ENCODE measurements around the gene PRKCA. TPM values are rescaled to one million over a fixed set of nuclear protein-coding genes. Genes with fewer than 3 reads are reported as not detected.

Gene PRKCA
- total and polyA plus RNA-seq, 10 of the 15 experiments (the other 5 are each of a cell fraction or from before 2014, with no cell fraction given) = 0.11 to 14.6 (median 0.72) TPM

DNA sequence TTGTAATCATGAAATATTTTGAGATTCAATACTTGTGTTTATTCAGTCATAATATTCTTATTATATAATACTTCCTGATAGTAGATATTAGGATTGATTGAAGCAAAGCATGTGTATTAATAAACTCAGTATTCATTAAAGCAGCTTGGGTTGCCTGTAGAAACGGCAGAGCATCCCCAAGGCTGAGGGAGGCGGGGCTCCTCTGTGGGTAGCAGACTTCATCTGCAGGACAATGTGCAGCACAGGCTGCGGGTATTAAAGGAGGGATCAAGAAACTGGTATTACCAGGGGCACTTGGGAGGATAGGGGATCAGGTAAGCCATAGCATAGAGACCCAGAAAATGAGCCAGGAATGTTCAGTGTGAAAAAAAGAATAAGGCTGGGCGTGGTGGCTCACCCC is 213.6 kb downstream of the PRKCA start (continued):
- TF ChIP-seq PAX5 (IDR thresholded peaks at IDR 0.05; ENCODE audit: borderline replicate concordance, low read depth, low read length) (no peak), SMC3 (IDR thresholded peaks at IDR 0.05; ENCODE audit: borderline replicate concordance, low read length) (no peak), SP1 (IDR thresholded peaks at IDR 0.05; ENCODE audit: low read depth, low read length) (no peak)

GRCh38 chr17:66517336-66518009 is 215.1 kb downstream of the PRKCA start:
- 23% methylated on average over 9 of the region's 9 CpGs for WGBS (ENCODE audit: insufficient coverage, insufficient replicate concordance, low lambda C conversion rate, missing lambda C conversion rate)
- Histone ChIP-seq H3K4me1 (ENCODE audit: control insufficient read depth, insufficient read depth, low read length) (no peaks in the 10 kb centered on the region), H3K79me2 (ENCODE audit: control insufficient read depth, insufficient read depth, low read length) (no peaks in the 10 kb centered on the region), H3K36me3 (ENCODE audit: control insufficient read depth in 2 of 2, insufficient read depth in 2 of 2, low read length in 1 of 2) (no peaks in the 10 kb centered on the region), H4K20me1 (ENCODE audit: control insufficient read depth, insufficient read depth) (no peaks in the 10 kb centered on the region), H3K27me3 (replicated peaks in 1 of 2; ENCODE audit: control insufficient read depth in 2 of 2, insufficient read depth in 2 of 2, low read length in 1 of 2) (no peaks in the 10 kb centered on the region; a peak in 1 of 4 replicates), H3K4me2 (ENCODE audit: control insufficient read depth, insufficient read depth) (no peak overlapping the region), H3K27ac (ENCODE audit: control insufficient read depth, insufficient read depth) (no peak overlapping the region), H3K4me3 (no peak overlapping the region), H2AFZ (ENCODE audit: control insufficient read depth, low read depth, low read length) (no peak overlapping the region), H3K9me3 (replicated peaks; ENCODE audit: control insufficient read depth, insufficient read depth, low read length) (no peaks in the 10 kb centered on the region), H3K9ac (ENCODE audit: control insufficient read depth, insufficient read depth, low read length) (no peak overlapping the region)
- in situ Hi-C loops (cut with MboI) (no loop called here), intact Hi-C loops (cut with micrococcal nuclease; ENCODE audit: unreplicated experiment) (no loop called here)
- TF ChIP-seq NR2C2 (IDR thresholded peaks at IDR 0.05; ENCODE audit: borderline replicate concordance, control insufficient read depth, insufficient read length, low read depth) (no peak), HCFC1 (IDR thresholded peaks at IDR 0.05; ENCODE audit: low read length) (no peak), ZNF24 (IDR thresholded peaks at IDR 0.05) (no peak), BHLHE40 (IDR thresholded peaks at IDR 0.05; ENCODE audit: borderline replicate concordance in 1 of 2, low read depth in 2 of 2, low read length in 1 of 2) (no peak), MYC (IDR thresholded peaks at IDR 0.05; ENCODE audit: insufficient read depth, insufficient read length, insufficient replicate concordance, low read length, severe bottlenecking) (no peak)
- TF ChIP-seq, protein P1, sequence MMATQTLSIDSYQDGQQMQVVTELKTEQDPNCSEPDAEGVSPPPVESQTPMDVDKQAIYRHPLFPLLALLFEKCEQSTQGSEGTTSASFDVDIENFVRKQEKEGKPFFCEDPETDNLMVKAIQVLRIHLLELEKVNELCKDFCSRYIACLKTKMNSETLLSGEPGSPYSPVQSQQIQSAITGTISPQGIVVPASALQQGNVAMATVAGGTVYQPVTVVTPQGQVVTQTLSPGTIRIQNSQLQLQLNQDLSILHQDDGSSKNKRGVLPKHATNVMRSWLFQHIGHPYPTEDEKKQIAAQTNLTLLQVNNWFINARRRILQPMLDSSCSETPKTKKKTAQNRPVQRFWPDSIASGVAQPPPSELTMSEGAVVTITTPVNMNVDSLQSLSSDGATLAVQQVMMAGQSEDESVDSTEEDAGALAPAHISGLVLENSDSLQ (IDR thresholded peaks at IDR 0.05) = no peak
- ChIA-PET RAD21 (ENCODE audit: unreplicated experiment) (no interaction called here), SMC1A (ENCODE audit: uncharacterized antibody, unreplicated experiment) (no interaction called here), CTCF (interaction anchor here (1.2 to 1.3 kb wide), 3 partner anchors 10 to 21 kb away, joined by 3 to 5 read pairs (median 3); no protein-coding TSS in a partner anchor), POLR2A (interaction anchor here (0.5 kb wide), 1 partner anchor 282 kb away, joined by 6 read pairs; no protein-coding TSS in a partner anchor)
- DNase-seq (ENCODE audit: low read depth, low spot score) (no peak), FAIRE-seq (no peak), ATAC-seq (no peak)
- no TSS peak for BruUV-seq (replicated peaks)

Measured in GM12878 (cell line).